ENCODE data around the gene GPC6.

DNA sequence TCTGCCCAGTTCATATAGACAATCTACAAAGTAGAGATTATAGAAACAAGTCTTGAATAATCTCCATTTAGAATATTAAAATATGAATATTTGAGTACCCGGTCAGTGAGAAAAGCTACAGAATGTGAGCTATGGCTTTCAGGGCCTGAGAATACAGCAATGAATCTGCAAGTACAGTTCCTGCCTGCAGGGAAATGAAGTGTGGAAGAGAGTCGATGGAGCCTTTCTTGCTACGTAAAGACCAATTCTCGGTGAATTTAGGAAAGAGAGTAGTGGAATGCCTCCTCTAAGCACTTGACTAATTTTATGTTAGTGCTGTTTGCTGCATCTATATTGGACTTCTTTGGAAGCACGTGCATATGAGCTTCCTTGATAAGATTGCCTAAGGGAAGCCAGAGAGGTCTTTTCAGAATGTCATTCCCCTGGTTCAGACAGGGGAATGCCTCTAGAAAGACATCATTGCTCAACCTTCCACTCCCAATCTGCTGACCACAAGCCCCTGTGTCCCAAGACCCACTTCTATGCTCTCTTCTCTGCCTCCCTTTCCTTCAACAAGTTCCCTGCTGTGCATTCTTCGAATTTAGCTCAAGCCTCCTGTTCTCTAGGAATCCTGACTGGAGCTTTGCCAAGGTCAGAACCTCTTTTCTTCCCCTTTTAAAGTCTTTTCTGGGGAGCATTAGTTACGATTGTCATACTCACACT is 41.9 kb downstream of the GPC6 start:
- TF ChIP-seq, protein P1, sequence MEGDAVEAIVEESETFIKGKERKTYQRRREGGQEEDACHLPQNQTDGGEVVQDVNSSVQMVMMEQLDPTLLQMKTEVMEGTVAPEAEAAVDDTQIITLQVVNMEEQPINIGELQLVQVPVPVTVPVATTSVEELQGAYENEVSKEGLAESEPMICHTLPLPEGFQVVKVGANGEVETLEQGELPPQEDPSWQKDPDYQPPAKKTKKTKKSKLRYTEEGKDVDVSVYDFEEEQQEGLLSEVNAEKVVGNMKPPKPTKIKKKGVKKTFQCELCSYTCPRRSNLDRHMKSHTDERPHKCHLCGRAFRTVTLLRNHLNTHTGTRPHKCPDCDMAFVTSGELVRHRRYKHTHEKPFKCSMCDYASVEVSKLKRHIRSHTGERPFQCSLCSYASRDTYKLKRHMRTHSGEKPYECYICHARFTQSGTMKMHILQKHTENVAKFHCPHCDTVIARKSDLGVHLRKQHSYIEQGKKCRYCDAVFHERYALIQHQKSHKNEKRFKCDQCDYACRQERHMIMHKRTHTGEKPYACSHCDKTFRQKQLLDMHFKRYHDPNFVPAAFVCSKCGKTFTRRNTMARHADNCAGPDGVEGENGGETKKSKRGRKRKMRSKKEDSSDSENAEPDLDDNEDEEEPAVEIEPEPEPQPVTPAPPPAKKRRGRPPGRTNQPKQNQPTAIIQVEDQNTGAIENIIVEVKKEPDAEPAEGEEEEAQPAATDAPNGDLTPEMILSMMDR (IDR thresholded peaks at IDR 0.05) = no peak
- no peak for TF ChIP-seq POLR2AphosphoS5 (IDR thresholded peaks at IDR 0.05; ENCODE audit: insufficient read depth in 1 of 2, low read depth in 1 of 2)
- no peak for TF ChIP-seq POLR2A (IDR thresholded peaks at IDR 0.05)

Measured in vagina (tissue), 2 donors.